ENCODE data around the gene CPVL. TPM values are rescaled to one million over a fixed set of nuclear protein-coding genes. Genes with fewer than 3 reads are reported as not detected.

CPVL gene
- total and polyA plus RNA-seq, 2 of the 8 experiments (the other 6 are each of a cell fraction or from before 2014, with no cell fraction given) = 40.0 to 55.0 TPM

GRCh38 chr7:29008590-29008989 is 137.7 kb downstream of the CPVL start:
- peaks cover 0 to 3% (median 1%) of the 10 kb centered on the region in 4 experiments; a peak in 2 of 7 replicates for H3K4me1 ChIP-seq (replicated peaks in 1 of 4; ENCODE audit: control insufficient read depth in 3 of 4, insufficient read depth in 4 of 4, low read length in 3 of 4)
- no peak overlapping the region for H3K27ac ChIP-seq (ENCODE audit: low read depth, low read length)
- no peak overlapping the region for H3K9ac ChIP-seq (replicated peaks in 1 of 4; ENCODE audit: extremely low read depth in 1 of 4, low read depth in 3 of 4, low read length in 3 of 4)
- H2BK5ac ChIP-seq (ENCODE audit: low read depth, low read length) = no peak overlapping the region
- H3K56ac ChIP-seq (replicated peaks; ENCODE audit: insufficient read length, low read depth, low read length) = no peak overlapping the region
- no peak overlapping the region for H3K4me2 ChIP-seq (ENCODE audit: insufficient read depth in 1 of 2, low read depth in 2 of 2, low read length in 2 of 2)
- no peak overlapping the region for H3K14ac ChIP-seq (ENCODE audit: insufficient read length)
- no peak overlapping the region for H3K18ac ChIP-seq (ENCODE audit: extremely low read depth, low read length)
- no peaks in the 10 kb centered on the region for H4K20me1 ChIP-seq (replicated peaks in 1 of 2; ENCODE audit: control insufficient read depth in 1 of 2, insufficient read depth in 2 of 2, low read length in 2 of 2)
- H2AFZ ChIP-seq (ENCODE audit: low read length) = no peak overlapping the region
- no peak overlapping the region for H2AK5ac ChIP-seq (ENCODE audit: low read depth, low read length)
- H2BK120ac ChIP-seq (replicated peaks; ENCODE audit: low read depth, low read length) = no peak overlapping the region
- DNase-seq (ENCODE audit: low read depth in 1 of 2, low spot score in 2 of 2) = no peak
- WGBS, 2 experiments (ENCODE audit: extremely low coverage in 1 of 2, insufficient coverage in 1 of 2, insufficient read length in 1 of 2, insufficient replicate concordance in 2 of 2, low coverage in 1 of 2, low lambda C conversion rate in 2 of 2, missing lambda C conversion rate in 1 of 2) = 85% methylated on average over 2 of the region's 2 CpGs; no CpG with 5 or more reads in 1 of the 2 experiments
- no peak overlapping the region for H3K4ac ChIP-seq (replicated peaks; ENCODE audit: insufficient read length, low read depth, low read length)
- no peak overlapping the region for H3K4me3 ChIP-seq (ENCODE audit: extremely low read depth in 1 of 4, insufficient read depth in 2 of 4, low read depth in 3 of 4, low read length in 4 of 4)
- no peak overlapping the region for H4K8ac ChIP-seq (ENCODE audit: extremely low read depth, insufficient read depth, low read length)
- no peaks in the 10 kb centered on the region for H3K79me1 ChIP-seq (ENCODE audit: low read depth, low read length)
- H3K27me3 ChIP-seq (replicated peaks in 1 of 4; ENCODE audit: control insufficient read depth in 3 of 4, extremely low read depth in 1 of 4, insufficient read depth in 3 of 4, low read length in 3 of 4) = no peaks in the 10 kb centered on the region
- POLR2A ChIA-PET (ENCODE audit: partially characterized antibody) = no interaction called here
- no peak for FAIRE-seq
- H3K23ac ChIP-seq (ENCODE audit: insufficient read length) = no peak overlapping the region
- peaks cover 2% of the 10 kb centered on the region in 2 experiments; a peak in 1 of 4 replicates for H3K9me3 ChIP-seq (ENCODE audit: insufficient read depth in 2 of 2, low read depth in 1 of 2, low read length in 1 of 2)
- H3K79me2 ChIP-seq (ENCODE audit: control insufficient read depth in 1 of 2, insufficient read depth in 2 of 2, low read length in 2 of 2) = no peaks in the 10 kb centered on the region
- no peak overlapping the region for H4K91ac ChIP-seq (replicated peaks; ENCODE audit: insufficient read length, low read length)
- no peak overlapping the region for H2BK15ac ChIP-seq (ENCODE audit: low read length)
- H3K36me3 ChIP-seq (ENCODE audit: control insufficient read depth in 2 of 4, insufficient read depth in 4 of 4, low read length in 3 of 4) = 0 out of 8 replicates have a peak, but pooled peaks cover 0 to 3% (median 0%) of the 10 kb centered on the region in 4 experiments
- H4K5ac ChIP-seq (ENCODE audit: insufficient read length, low read depth, low read length) = no peak overlapping the region
- H2BK20ac ChIP-seq (ENCODE audit: low read length) = no peak overlapping the region
- TF ChIP-seq POLR2A (IDR thresholded peaks at IDR 0.05; ENCODE audit: control extremely low read depth in 1 of 2, low read depth in 2 of 2, low read length in 2 of 2) (no peak), RNF2 (IDR thresholded peaks at IDR 0.05; ENCODE audit: borderline replicate concordance, low read depth, low read length, missing control alignments, poor library complexity, severe bottlenecking) (no peak), CBX8 (IDR thresholded peaks at IDR 0.05; ENCODE audit: borderline replicate concordance, low read depth, low read length) (no peak), TAF7 (optimal IDR thresholded peaks at IDR 0.05; ENCODE audit: borderline replicate concordance, low read depth, low read length) (no peak), SP2 (IDR thresholded peaks at IDR 0.05; ENCODE audit: low read length) (no peak), EZH2 (IDR thresholded peaks at IDR 0.05; ENCODE audit: low read depth, low read length, severe bottlenecking) (no peak)
- H2BK12ac ChIP-seq (ENCODE audit: low read depth, low read length) = no peak overlapping the region
- no peaks in the 10 kb centered on the region for H3K23me2 ChIP-seq (ENCODE audit: low read depth, low read length)
- CTCF ChIA-PET (ENCODE audit: partially characterized antibody) = interaction anchor here (0.7 to 1.3 kb wide), 2 partner anchors 46 to 52 kb away, joined by 4 to 5 read pairs; no protein-coding TSS in a partner anchor

All from H1 (cell line).